Measurements from ENCODE around the gene ZNF488.
A peak's percentile ranks its signal among the peaks of the same experiment; 100 is the strongest.
"Not testable (repeated sequence)": the region's sequence is repeated elsewhere in the genome, so short reads cannot be mapped to it uniquely, and the experiment has no call there.

Gene ZNF488

GRCh38 chr10:47384148-47384921 lies at the start of gene ZNF488:
TSS of gene ZNF488 (minus strand) at chr10:47384293. CDS start at chr10:47368829, 15,464 bp downstream.
- Mint-ChIP-seq H3K36me3 (ENCODE audit: low read depth) (no peaks in the 10 kb centered on the region), H3K9me3 (peaks cover 22% of the 10 kb centered on the region), H3K4me1 (ENCODE audit: low read depth) (peaks cover 7% of the 10 kb centered on the region), H3K27me3 (peaks cover 35% of the 10 kb centered on the region), H3K4me3 (peak within 1 kb of the TSS; percentile 81), H3K27ac (peak within 1 kb of the TSS; percentile 71)
- intact Hi-C loops (cut with micrococcal nuclease) = no loop called here

GRCh38 chr10:47425813-47426419 lies 41.8 kb upstream of the ZNF488 start:
- H3K4me3 Mint-ChIP-seq = no peak overlapping the region
- no peak overlapping the region for H3K27ac Mint-ChIP-seq
- H3K4me1 Mint-ChIP-seq (ENCODE audit: low read depth) = no peaks in the 10 kb centered on the region
- peaks cover 20% of the 10 kb centered on the region for H3K27me3 Mint-ChIP-seq
- no peaks in the 10 kb centered on the region for H3K9me3 Mint-ChIP-seq
- H3K36me3 Mint-ChIP-seq (ENCODE audit: low read depth) = no peaks in the 10 kb centered on the region
- intact Hi-C loops (cut with micrococcal nuclease) = no loop called here

- H3K4me1 Mint-ChIP-seq (ENCODE audit: low read depth) = no peaks in the 10 kb centered on the region
- H3K4me3 Mint-ChIP-seq = no peak overlapping the region
- H3K9me3 Mint-ChIP-seq = no peaks in the 10 kb centered on the region
- H3K36me3 Mint-ChIP-seq (ENCODE audit: low read depth) = no peaks in the 10 kb centered on the region
- H3K27ac Mint-ChIP-seq = no peak overlapping the region
- H3K27me3 Mint-ChIP-seq = peaks cover 10% of the 10 kb centered on the region
- intact Hi-C loops (cut with micrococcal nuclease) = no loop called here
Measured at GRCh38 chr10:47424231-47424630, 40.1 kb upstream of the ZNF488 start.

- Mint-ChIP-seq H3K27ac (no peak overlapping the region), H3K9me3 (no peaks in the 10 kb centered on the region), H3K4me3 (no peak overlapping the region), H3K27me3 (peaks cover 9% of the 10 kb centered on the region), H3K4me1 (ENCODE audit: low read depth) (no peaks in the 10 kb centered on the region), H3K36me3 (ENCODE audit: low read depth) (no peaks in the 10 kb centered on the region)
- intact Hi-C loops (cut with micrococcal nuclease) = no loop called here
Measured at GRCh38 chr10:47423476-47423875, 39.4 kb upstream of the ZNF488 start.

GRCh38 chr10:47421057-47421952 lies 37.2 kb upstream of the ZNF488 start:
- no peak overlapping the region for H3K27ac Mint-ChIP-seq
- intact Hi-C loops (cut with micrococcal nuclease) = no loop called here
- H3K4me1 Mint-ChIP-seq (ENCODE audit: low read depth) = no peaks in the 10 kb centered on the region
- H3K4me3 Mint-ChIP-seq = no peak overlapping the region
- no peaks in the 10 kb centered on the region for H3K36me3 Mint-ChIP-seq (ENCODE audit: low read depth)
- H3K9me3 Mint-ChIP-seq = no peaks in the 10 kb centered on the region
- H3K27me3 Mint-ChIP-seq = peaks cover 4% of the 10 kb centered on the region

GRCh38 chr10:47420305-47421056 lies 36.4 kb upstream of the ZNF488 start:
- Mint-ChIP-seq H3K27me3 (peaks cover 4% of the 10 kb centered on the region), H3K27ac (no peak overlapping the region), H3K9me3 (no peaks in the 10 kb centered on the region), H3K4me1 (ENCODE audit: low read depth) (no peaks in the 10 kb centered on the region), H3K36me3 (ENCODE audit: low read depth) (no peaks in the 10 kb centered on the region), H3K4me3 (no peak overlapping the region)
- intact Hi-C loops (cut with micrococcal nuclease) = no loop called here

- H3K4me3 Mint-ChIP-seq = no peak overlapping the region
Measured at GRCh38 chr10:47419421-47419820, 35.3 kb upstream of the ZNF488 start.

GRCh38 chr10:47418966-47419365 lies 34.9 kb upstream of the ZNF488 start:
- H3K27ac Mint-ChIP-seq = no peak overlapping the region
- intact Hi-C loops (cut with micrococcal nuclease) = no loop called here
- peaks cover 7% of the 10 kb centered on the region for H3K27me3 Mint-ChIP-seq
- H3K36me3 Mint-ChIP-seq (ENCODE audit: low read depth) = no peaks in the 10 kb centered on the region
- H3K4me1 Mint-ChIP-seq (ENCODE audit: low read depth) = no peaks in the 10 kb centered on the region
- H3K4me3 Mint-ChIP-seq = no peak overlapping the region
- H3K9me3 Mint-ChIP-seq = no peaks in the 10 kb centered on the region

More at GRCh38 chr10:47419421-47419820, 35.3 kb upstream of the ZNF488 start:
- intact Hi-C loops (cut with micrococcal nuclease) = no loop called here
- Mint-ChIP-seq H3K36me3 (ENCODE audit: low read depth) (no peaks in the 10 kb centered on the region), H3K9me3 (no peaks in the 10 kb centered on the region), H3K27ac (no peak overlapping the region), H3K4me1 (ENCODE audit: low read depth) (no peaks in the 10 kb centered on the region), H3K27me3 (peaks cover 7% of the 10 kb centered on the region)

GRCh38 chr10:47418321-47418720 lies 34.2 kb upstream of the ZNF488 start:
- Mint-ChIP-seq H3K9me3 (no peaks in the 10 kb centered on the region), H3K4me1 (ENCODE audit: low read depth) (no peaks in the 10 kb centered on the region), H3K27me3 (peaks cover 12% of the 10 kb centered on the region), H3K36me3 (ENCODE audit: low read depth) (no peaks in the 10 kb centered on the region), H3K4me3 (no peak overlapping the region), H3K27ac (no peak overlapping the region)
- intact Hi-C loops (cut with micrococcal nuclease) = no loop called here

- H3K27ac Mint-ChIP-seq; H3K4me3 Mint-ChIP-seq; intact Hi-C loops (cut with micrococcal nuclease); H3K9me3 Mint-ChIP-seq; H3K4me1 Mint-ChIP-seq (ENCODE audit: low read depth); H3K36me3 Mint-ChIP-seq (ENCODE audit: low read depth): not testable (repeated sequence)
- H3K27me3 Mint-ChIP-seq = peaks cover 19% of the 10 kb centered on the region
Measured at GRCh38 chr10:47416305-47417218, 32.5 kb upstream of the ZNF488 start.

- Mint-ChIP-seq H3K4me1 (ENCODE audit: low read depth) (peaks cover under 1% of the 10 kb centered on the region), H3K36me3 (ENCODE audit: low read depth) (no peaks in the 10 kb centered on the region), H3K27ac (no peak overlapping the region), H3K27me3 (peaks cover 18% of the 10 kb centered on the region), H3K9me3 (no peaks in the 10 kb centered on the region), H3K4me3 (no peak overlapping the region)
- intact Hi-C loops (cut with micrococcal nuclease) = no loop called here
Measured at GRCh38 chr10:47415520-47416304, 31.6 kb upstream of the ZNF488 start.

GRCh38 chr10:47414752-47415519 lies 30.8 kb upstream of the ZNF488 start:
- H3K4me3 Mint-ChIP-seq = no peak overlapping the region
- peaks cover 18% of the 10 kb centered on the region for H3K27me3 Mint-ChIP-seq
- no peaks in the 10 kb centered on the region for H3K9me3 Mint-ChIP-seq
- no peak overlapping the region for H3K27ac Mint-ChIP-seq
- intact Hi-C loops (cut with micrococcal nuclease) = no loop called here
- H3K36me3 Mint-ChIP-seq (ENCODE audit: low read depth) = no peaks in the 10 kb centered on the region
- H3K4me1 Mint-ChIP-seq (ENCODE audit: low read depth) = peaks cover 9% of the 10 kb centered on the region

Measured in dendritic cell treated with granulocyte-macrophage colony-stimulating factor and Interleukin-4, amounts not matched to agents 40 ng/mL and 50 ng/mL, for 4 days (primary cell).